ENCODE results near the gene SCUBE1. TPM values are rescaled to one million over a fixed set of nuclear protein-coding genes. Genes with fewer than 3 reads are reported as not detected.

The SCUBE1 gene
- total and polyA plus RNA-seq, 2 of the 8 experiments (the other 6 are each of a cell fraction or from before 2014, with no cell fraction given): 2.3 to 4.9 TPM

GRCh38 chr22:43292630-43293018, 50.5 kb downstream of the SCUBE1 start:
- no peak overlapping the region for H4K5ac ChIP-seq (ENCODE audit: insufficient read length, low read depth, low read length)
- H3K36me3 ChIP-seq (ENCODE audit: control insufficient read depth in 2 of 4, insufficient read depth in 4 of 4, low read length in 3 of 4): no peaks in the 10 kb centered on the region
- no peak overlapping the region for H3K18ac ChIP-seq (ENCODE audit: extremely low read depth, low read length)
- H3K56ac ChIP-seq (replicated peaks; ENCODE audit: insufficient read length, low read depth, low read length): no peak overlapping the region
- H2AK5ac ChIP-seq (ENCODE audit: low read depth, low read length): no peak overlapping the region
- H3K79me1 ChIP-seq (ENCODE audit: low read depth, low read length): no peaks in the 10 kb centered on the region; the same call in 1 of the 2 replicates
- no peaks in the 10 kb centered on the region for H3K9me3 ChIP-seq (ENCODE audit: insufficient read depth in 2 of 2, low read depth in 1 of 2, low read length in 1 of 2)
- H3K4ac ChIP-seq (replicated peaks; ENCODE audit: insufficient read length, low read depth, low read length): no peak overlapping the region
- no peak overlapping the region for H2BK5ac ChIP-seq (ENCODE audit: low read depth, low read length)
- no peaks in the 10 kb centered on the region for H3K23me2 ChIP-seq (ENCODE audit: low read depth, low read length)
- no peak overlapping the region for H3K23ac ChIP-seq (ENCODE audit: insufficient read length)
- H2BK12ac ChIP-seq (ENCODE audit: low read depth, low read length): no peak overlapping the region
- H3K4me3 ChIP-seq (ENCODE audit: extremely low read depth in 1 of 4, insufficient read depth in 2 of 4, low read depth in 3 of 4, low read length in 4 of 4): no peak overlapping the region
- FAIRE-seq: no peak
- no peak overlapping the region for H2BK20ac ChIP-seq (ENCODE audit: low read length)
- WGBS, 2 experiments (ENCODE audit: extremely low coverage in 1 of 2, insufficient coverage in 1 of 2, insufficient read length in 1 of 2, insufficient replicate concordance in 2 of 2, low coverage in 1 of 2, low lambda C conversion rate in 2 of 2, missing lambda C conversion rate in 1 of 2): 89% methylated on average over 9 of the region's 9 CpGs; no CpG with 5 or more reads in 1 of the 2 experiments
- CTCF ChIA-PET (ENCODE audit: partially characterized antibody): interaction anchor here (0.9 to 13.2 kb wide), 9 partner anchors 9 to 93 kb away, joined by 3 to 116 read pairs (median 6); no protein-coding TSS in a partner anchor
- no peak overlapping the region for H3K27ac ChIP-seq (ENCODE audit: low read depth, low read length)
- no peak for TF ChIP-seq HDAC2 (IDR thresholded peaks at IDR 0.05; ENCODE audit: borderline replicate concordance in 1 of 2, low read depth in 2 of 2, low read length in 2 of 2)
- no peak for TF ChIP-seq CREB1 (IDR thresholded peaks at IDR 0.05)
- TF ChIP-seq EP300 (IDR thresholded peaks at IDR 0.05; ENCODE audit: borderline replicate concordance in 1 of 2, low read depth in 2 of 2, low read length in 2 of 2): no peak
- no peak for TF ChIP-seq SP2 (IDR thresholded peaks at IDR 0.05; ENCODE audit: low read length)
- no peak for TF ChIP-seq JUN (IDR thresholded peaks at IDR 0.05; ENCODE audit: low read depth, low read length)
- no peak for TF ChIP-seq POLR2AphosphoS5 (IDR thresholded peaks at IDR 0.05; ENCODE audit: low read depth, low read length)
- no peak for TF ChIP-seq RBBP5 (IDR thresholded peaks at IDR 0.05; ENCODE audit: borderline replicate concordance, low read depth, low read length)
- no peak for TF ChIP-seq SP4 (IDR thresholded peaks at IDR 0.05; ENCODE audit: low read length)
- TF ChIP-seq KDM4A (IDR thresholded peaks at IDR 0.05; ENCODE audit: low read depth, low read length, severe bottlenecking): no peak
- no peak for DNase-seq (ENCODE audit: low read depth in 1 of 2, low spot score in 2 of 2)
- no peaks in the 10 kb centered on the region for H3K79me2 ChIP-seq (ENCODE audit: control insufficient read depth in 1 of 2, insufficient read depth in 2 of 2, low read length in 2 of 2)
- no peak overlapping the region for H3K9ac ChIP-seq (replicated peaks in 1 of 4; ENCODE audit: extremely low read depth in 1 of 4, low read depth in 3 of 4, low read length in 3 of 4)
- no peak overlapping the region for H2AFZ ChIP-seq (ENCODE audit: low read length)
- H3K14ac ChIP-seq (ENCODE audit: insufficient read length): no peak overlapping the region
- H3K4me2 ChIP-seq (ENCODE audit: insufficient read depth in 1 of 2, low read depth in 2 of 2, low read length in 2 of 2): no peak overlapping the region
- H2BK120ac ChIP-seq (replicated peaks; ENCODE audit: low read depth, low read length): no peak overlapping the region
- no peaks in the 10 kb centered on the region for H3K27me3 ChIP-seq (replicated peaks in 1 of 4; ENCODE audit: control insufficient read depth in 3 of 4, extremely low read depth in 1 of 4, insufficient read depth in 3 of 4, low read length in 3 of 4)
- H4K91ac ChIP-seq (replicated peaks; ENCODE audit: insufficient read length, low read length): no peak overlapping the region
- H4K8ac ChIP-seq (ENCODE audit: extremely low read depth, insufficient read depth, low read length): no peak overlapping the region
- no peak overlapping the region for H2BK15ac ChIP-seq (ENCODE audit: low read length)
- no peaks in the 10 kb centered on the region for H4K20me1 ChIP-seq (replicated peaks in 1 of 2; ENCODE audit: control insufficient read depth in 1 of 2, insufficient read depth in 2 of 2, low read length in 2 of 2)
- POLR2A ChIA-PET (ENCODE audit: partially characterized antibody): interaction anchor here (1.1 kb wide), 1 partner anchor 9 kb away, joined by 3 read pairs; no protein-coding TSS in a partner anchor
- H3K4me1 ChIP-seq (replicated peaks in 1 of 4; ENCODE audit: control insufficient read depth in 3 of 4, insufficient read depth in 4 of 4, low read length in 3 of 4): peaks cover 0 to 7% (median 3%) of the 10 kb centered on the region in 4 experiments; a peak in 4 of 7 replicates
